DND-41 (cell line): ENCODE measurements around the gene FAT1.

ENCODE experiments used
- EZH2 ChIP-seq: IDR thresholded peaks from 3 replicates; pipeline ENCODE4 v1.6.1; 2012; ENCODE audit warnings: borderline replicate concordance, low read depth, mild to moderate bottlenecking, moderate library complexity, low read length, inconsistent platforms; ENCODE audit not compliant: severe bottlenecking
- TF ChIP-seq, protein P1 (sequence below): IDR thresholded peaks from 2 replicates; pipeline ENCODE4 v1.5.1; 2012; ENCODE audit warnings: borderline replicate concordance, low read length, moderate library complexity, mild to moderate bottlenecking; ENCODE audit not compliant: poor library complexity, severe bottlenecking; ENCODE audit errors: extremely low read depth

- no peak for TF ChIP-seq EZH2
- TF ChIP-seq, protein P1, sequence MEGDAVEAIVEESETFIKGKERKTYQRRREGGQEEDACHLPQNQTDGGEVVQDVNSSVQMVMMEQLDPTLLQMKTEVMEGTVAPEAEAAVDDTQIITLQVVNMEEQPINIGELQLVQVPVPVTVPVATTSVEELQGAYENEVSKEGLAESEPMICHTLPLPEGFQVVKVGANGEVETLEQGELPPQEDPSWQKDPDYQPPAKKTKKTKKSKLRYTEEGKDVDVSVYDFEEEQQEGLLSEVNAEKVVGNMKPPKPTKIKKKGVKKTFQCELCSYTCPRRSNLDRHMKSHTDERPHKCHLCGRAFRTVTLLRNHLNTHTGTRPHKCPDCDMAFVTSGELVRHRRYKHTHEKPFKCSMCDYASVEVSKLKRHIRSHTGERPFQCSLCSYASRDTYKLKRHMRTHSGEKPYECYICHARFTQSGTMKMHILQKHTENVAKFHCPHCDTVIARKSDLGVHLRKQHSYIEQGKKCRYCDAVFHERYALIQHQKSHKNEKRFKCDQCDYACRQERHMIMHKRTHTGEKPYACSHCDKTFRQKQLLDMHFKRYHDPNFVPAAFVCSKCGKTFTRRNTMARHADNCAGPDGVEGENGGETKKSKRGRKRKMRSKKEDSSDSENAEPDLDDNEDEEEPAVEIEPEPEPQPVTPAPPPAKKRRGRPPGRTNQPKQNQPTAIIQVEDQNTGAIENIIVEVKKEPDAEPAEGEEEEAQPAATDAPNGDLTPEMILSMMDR, result no peak
These were observed 57.4 kb downstream of the FAT1 start for GRCh38 chr4:186666252-186666651.
